Effector memory CD8-positive, alpha-beta T cell (primary cell): ENCODE results near the gene SNAPC1.

Source experiments
- ATAC-seq: fragments of 150-1000 bp; cut with Tn5 transposase; replicated peaks from 2 replicates; pipeline ENCODE4 v1.10.0; 2021; ENCODE audit warnings: mild to moderate bottlenecking, moderate library complexity
- DNase-seq, 3 experiments: peaks; one replicate each; pipeline ENCODE4 v3.0.0; 2021
- H3K27ac Mint-ChIP-seq, 2 donors: one replicate each; pipeline ENCODE4 v1.8.0; 2022; ENCODE audit warnings: mild to moderate bottlenecking in 2 of 2, mixed read lengths in 2 of 2, moderate library complexity in 2 of 2
- H3K27me3 Mint-ChIP-seq, 2 donors: one replicate each; pipeline ENCODE4 v1.8.0; 2022; ENCODE audit warnings: mixed read lengths in 2 of 2
- H3K36me3 Mint-ChIP-seq: one replicate; pipeline ENCODE4 v1.8.0; 2022; ENCODE audit warnings: mild to moderate bottlenecking, moderate library complexity, mixed read lengths; ENCODE audit not compliant: insufficient read depth
- H3K4me1 Mint-ChIP-seq, 2 donors: one replicate each; pipeline ENCODE4 v1.8.0; 2022; ENCODE audit warnings: low read depth in 2 of 2, mixed read lengths in 2 of 2
- H3K4me3 Mint-ChIP-seq, 2 donors: one replicate each; pipeline ENCODE4 v1.8.0; 2022; ENCODE audit warnings: mild to moderate bottlenecking in 2 of 2, mixed read lengths in 2 of 2, moderate library complexity in 2 of 2
- H3K9me3 Mint-ChIP-seq, 2 donors: one replicate each; pipeline ENCODE4 v1.8.0; 2022; ENCODE audit warnings: mixed read lengths in 2 of 2
- total RNA-seq, 9 experiments: gene quantifications; one replicate each; lab custom pipeline; 2026; lab: John Stamatoyannopoulos, UW

SNAPC1 gene, protein sequence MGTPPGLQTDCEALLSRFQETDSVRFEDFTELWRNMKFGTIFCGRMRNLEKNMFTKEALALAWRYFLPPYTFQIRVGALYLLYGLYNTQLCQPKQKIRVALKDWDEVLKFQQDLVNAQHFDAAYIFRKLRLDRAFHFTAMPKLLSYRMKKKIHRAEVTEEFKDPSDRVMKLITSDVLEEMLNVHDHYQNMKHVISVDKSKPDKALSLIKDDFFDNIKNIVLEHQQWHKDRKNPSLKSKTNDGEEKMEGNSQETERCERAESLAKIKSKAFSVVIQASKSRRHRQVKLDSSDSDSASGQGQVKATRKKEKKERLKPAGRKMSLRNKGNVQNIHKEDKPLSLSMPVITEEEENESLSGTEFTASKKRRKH
- 3.5 to 15.8 (median 8.7) reads per million in 9 experiments for total RNA-seq

DNA sequence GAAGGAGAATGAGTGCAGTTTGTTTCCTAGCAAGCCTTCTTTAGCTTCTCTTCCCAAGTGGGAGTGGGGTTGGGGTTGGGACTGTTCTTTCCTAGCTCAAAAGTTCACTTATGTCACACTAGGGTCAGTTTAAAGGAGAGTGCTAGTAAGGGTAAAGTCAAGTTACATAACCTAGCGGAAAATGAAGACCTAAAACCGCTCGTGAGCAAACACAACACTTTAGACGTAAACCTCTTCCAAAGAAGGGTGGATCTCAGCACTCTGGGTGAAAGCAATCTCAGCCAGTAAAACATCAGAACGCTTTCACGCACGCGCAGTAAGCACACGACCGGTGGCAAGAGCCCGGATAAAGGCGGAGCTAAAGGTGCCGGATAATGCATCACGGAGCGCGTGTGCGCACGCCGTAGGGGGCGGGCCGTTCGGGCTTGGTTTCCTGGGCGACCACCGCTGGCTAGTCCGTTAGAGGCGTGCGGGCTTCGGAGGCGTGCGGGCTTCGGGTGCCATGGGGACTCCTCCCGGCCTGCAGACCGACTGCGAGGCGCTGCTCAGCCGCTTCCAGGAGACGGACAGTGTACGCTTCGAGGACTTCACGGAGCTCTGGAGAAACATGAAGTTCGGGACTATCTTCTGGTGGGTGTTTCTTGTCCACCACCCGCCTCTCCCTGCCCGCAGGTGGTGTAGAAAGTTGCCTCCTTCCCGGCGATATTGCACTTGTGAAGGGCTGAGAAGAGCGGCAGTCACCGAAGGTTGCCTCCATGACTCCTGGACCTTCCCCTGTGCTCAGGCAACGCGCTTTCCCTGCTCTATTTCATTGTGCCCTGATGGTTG is at the start of gene SNAPC1:
Gene SNAPC1, plus strand, starts transcription at position 462 of the 828 bp plus-strand sequence. Its CDS starts 41 bp downstream, at position 503.
- no peaks in the 10 kb centered on the region for H3K27me3 Mint-ChIP-seq
- ATAC-seq (peak; percentile 95), DNase-seq (peak; percentile 97 to 98 (median 98))
- H3K4me1 Mint-ChIP-seq: peaks cover 21% of the 10 kb centered on the region in 2 donors
- no peaks in the 10 kb centered on the region for H3K9me3 Mint-ChIP-seq
- H3K4me3 Mint-ChIP-seq: peak within 1 kb of the TSS; percentile 92 to 97
- H3K27ac Mint-ChIP-seq: peak within 1 kb of the TSS; percentile 95 to 98
- peaks cover 24% of the 10 kb centered on the region for H3K36me3 Mint-ChIP-seq

DNA sequence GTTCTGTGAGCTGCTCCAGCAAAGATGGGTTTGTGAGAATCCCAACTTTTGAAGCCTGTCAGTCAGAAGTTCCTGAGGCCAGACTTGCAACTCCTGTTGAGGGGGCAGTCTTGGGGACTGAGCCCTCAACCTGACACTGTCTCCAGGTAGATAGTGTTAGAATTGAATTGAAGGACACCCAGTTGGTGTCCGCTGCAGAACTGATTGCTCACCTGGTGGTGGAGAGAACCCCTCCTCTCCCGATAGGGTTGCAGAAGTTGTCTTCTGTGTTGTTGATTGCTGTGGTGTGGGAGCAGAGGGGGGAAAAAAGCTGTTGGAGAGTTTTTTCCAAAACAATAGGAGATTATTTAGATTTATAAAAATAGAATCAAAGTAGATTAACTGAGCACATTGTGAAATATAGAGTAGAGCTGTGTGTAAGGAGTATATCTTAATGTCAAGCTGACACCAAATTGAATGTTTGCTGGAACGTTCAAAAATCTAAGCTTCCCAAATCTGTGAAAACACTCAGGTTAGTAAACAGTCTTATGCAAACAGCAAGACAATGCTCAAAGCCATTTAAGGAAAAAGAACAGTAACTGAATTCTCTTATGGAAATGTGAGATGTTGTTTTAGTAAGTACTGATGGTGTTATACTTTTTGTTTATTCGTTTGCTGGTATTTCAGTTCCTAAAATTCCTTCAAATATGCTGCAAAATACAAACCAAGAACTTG is 48.3 kb upstream of the SNAPC1 start:
- Mint-ChIP-seq H3K4me1 (peaks cover 37 to 74% of the 10 kb centered on the region in 2 donors), H3K36me3 (no peaks in the 10 kb centered on the region)

DNA sequence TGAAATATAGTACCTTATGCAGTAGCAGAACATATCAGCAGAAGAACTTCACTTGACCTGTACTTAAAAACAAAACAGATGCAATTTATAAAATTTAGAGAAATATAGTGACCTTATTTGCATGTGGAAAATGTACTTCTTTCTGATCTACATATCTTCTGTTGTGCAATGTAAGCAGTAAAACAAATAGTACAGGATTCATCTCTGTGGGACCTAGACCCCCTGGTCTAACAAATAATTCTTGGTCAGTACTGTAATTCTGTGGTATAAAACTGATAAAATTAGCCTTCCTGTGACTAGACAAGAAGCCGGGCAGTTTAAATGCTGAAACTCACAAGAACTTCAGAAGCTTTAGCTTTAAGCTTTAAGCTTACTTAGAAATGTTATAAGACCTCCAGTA is 45.3 kb upstream of the SNAPC1 start:
- no peaks in the 10 kb centered on the region for H3K27me3 Mint-ChIP-seq
- no peak overlapping the region for H3K4me3 Mint-ChIP-seq
- DNase-seq (no peak), ATAC-seq (no peak)
- H3K9me3 Mint-ChIP-seq: no peaks in the 10 kb centered on the region
- H3K36me3 Mint-ChIP-seq: peaks cover 12% of the 10 kb centered on the region
- H3K27ac Mint-ChIP-seq: peak overlapping the region in 1 of 2 donors; percentile 35
- H3K4me1 Mint-ChIP-seq: peaks cover 37 to 66% of the 10 kb centered on the region in 2 donors

More for the DNA sequence above, 48.3 kb upstream of the SNAPC1 start:
- no peaks in the 10 kb centered on the region for H3K9me3 Mint-ChIP-seq
- no peaks in the 10 kb centered on the region for H3K27me3 Mint-ChIP-seq
- H3K4me3 Mint-ChIP-seq: no peak overlapping the region
- no peak for DNase-seq
- no peak overlapping the region for H3K27ac Mint-ChIP-seq
- no peak for ATAC-seq

DNA sequence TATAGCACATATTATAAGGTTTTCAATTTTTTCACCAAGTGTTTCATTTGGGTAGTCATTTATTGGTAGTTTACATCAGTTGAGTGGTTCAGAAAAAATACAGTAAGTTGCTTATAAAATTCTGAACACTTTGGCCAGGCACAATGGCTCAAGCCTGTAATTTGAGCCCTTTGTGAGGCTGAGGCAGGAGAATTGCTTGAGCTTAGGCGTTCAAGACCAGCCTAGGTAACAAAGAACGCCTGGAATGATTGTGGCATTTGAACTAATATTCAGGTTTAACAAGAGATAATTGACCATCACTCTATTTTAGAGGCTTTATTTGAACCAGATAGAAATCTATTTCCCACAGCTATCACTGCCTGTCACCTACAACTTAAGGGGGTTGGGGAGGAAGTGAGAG is 44.2 kb upstream of the SNAPC1 start:
- peaks cover 35 to 55% of the 10 kb centered on the region in 2 donors for H3K4me1 Mint-ChIP-seq
- H3K36me3 Mint-ChIP-seq: peaks cover 20% of the 10 kb centered on the region
- H3K9me3 Mint-ChIP-seq: no peaks in the 10 kb centered on the region
- no peak overlapping the region for H3K4me3 Mint-ChIP-seq
- DNase-seq (no peak), ATAC-seq (no peak)
- peak overlapping the region; percentile 0 to 1 for H3K27ac Mint-ChIP-seq
- H3K27me3 Mint-ChIP-seq: no peaks in the 10 kb centered on the region

DNA sequence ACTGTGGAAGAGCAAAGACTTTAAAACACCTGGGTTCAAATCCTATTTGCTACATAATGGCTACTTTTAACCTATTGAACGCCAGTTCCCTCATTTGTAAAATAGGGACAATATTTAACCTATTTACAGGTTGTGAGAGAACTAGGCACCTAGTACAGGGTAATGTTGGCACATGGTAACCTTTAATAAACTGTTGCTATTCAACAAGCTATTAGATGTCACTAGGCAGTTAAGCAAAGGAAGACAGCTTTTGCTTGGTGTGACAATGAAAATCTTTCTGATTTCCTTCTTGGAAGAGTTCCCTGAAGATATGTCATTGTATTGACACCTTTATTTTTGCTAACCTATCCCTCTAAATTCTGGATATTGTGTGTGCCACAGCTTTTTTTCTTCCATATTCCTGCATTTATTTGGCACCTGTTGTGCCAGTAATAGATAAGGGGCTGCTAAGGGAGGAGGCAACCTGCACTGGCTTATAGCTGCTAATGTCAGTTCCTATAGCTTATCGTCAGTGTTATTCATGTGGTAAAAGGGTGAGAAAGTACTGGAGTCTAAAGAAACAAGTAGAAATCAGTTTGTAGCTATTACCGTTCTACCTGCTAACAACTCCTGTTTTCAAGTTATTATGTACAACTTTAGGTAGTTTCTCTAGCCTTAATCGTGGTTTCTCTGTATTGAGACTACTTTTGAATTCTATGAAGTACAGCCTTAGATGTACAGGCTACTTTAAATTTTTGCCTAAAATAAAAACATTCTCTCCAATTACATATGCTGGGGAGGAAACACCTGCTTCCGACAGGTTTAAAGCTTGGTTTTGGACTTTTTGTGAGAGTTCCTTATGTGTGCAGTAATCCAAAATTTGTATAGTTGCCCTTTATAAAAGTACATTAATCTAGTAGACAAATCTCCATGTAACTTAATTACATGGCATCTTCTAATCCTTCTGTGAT is 42.6 kb upstream of the SNAPC1 start:
- Mint-ChIP-seq H3K27me3 (no peaks in the 10 kb centered on the region), H3K36me3 (peaks cover 29% of the 10 kb centered on the region), H3K27ac (peak overlapping the region; percentile 44 to 89), H3K4me3 (peak overlapping the region; percentile 16 to 47), H3K9me3 (no peaks in the 10 kb centered on the region), H3K4me1 (peaks cover 30 to 51% of the 10 kb centered on the region in 2 donors)
- peak; percentile 92 for ATAC-seq
- DNase-seq: no peak

DNA sequence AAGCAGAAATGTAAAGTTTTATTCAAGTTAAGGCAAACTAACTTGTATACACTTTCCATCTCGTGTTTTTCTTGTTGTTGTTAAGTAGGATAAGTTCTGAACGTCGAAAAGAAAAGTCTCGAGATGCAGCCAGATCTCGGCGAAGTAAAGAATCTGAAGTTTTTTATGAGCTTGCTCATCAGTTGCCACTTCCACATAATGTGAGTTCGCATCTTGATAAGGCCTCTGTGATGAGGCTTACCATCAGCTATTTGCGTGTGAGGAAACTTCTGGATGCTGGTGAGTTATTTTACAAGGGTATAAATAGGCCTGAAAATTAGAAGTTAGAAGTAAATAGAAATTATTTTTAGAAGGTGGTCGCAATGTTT is 41.9 kb upstream of the SNAPC1 start:
- H3K27me3 Mint-ChIP-seq: no peaks in the 10 kb centered on the region
- peaks cover 33% of the 10 kb centered on the region for H3K36me3 Mint-ChIP-seq
- H3K27ac Mint-ChIP-seq: peak overlapping the region; percentile 44 to 89
- H3K4me1 Mint-ChIP-seq: peaks cover 34 to 49% of the 10 kb centered on the region in 2 donors
- DNase-seq (no peak), ATAC-seq (no peak)
- peak overlapping the region; percentile 16 to 47 for H3K4me3 Mint-ChIP-seq
- no peaks in the 10 kb centered on the region for H3K9me3 Mint-ChIP-seq

DNA sequence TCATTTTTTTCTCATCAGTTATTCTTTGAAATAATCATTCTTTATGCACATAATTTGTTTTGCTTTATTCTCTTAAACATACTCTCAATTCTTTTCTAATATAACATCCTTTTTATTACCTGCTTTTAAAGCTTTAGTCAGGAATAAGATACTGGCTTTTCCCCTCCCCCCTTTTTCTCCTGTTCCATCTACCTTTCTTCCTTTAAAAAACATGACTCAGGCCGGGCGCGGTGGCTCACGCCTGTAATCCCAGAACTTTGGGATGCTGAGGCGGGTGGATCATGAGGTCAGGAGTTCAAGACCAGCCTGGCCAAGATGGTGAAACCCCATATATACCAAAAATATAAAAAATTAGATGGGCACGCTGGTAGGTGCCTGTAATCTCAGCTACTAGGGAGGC is 41.5 kb upstream of the SNAPC1 start:
- DNase-seq: no peak
- Mint-ChIP-seq H3K9me3 (no peaks in the 10 kb centered on the region), H3K4me1 (peaks cover 31 to 44% of the 10 kb centered on the region in 2 donors), H3K27me3 (no peaks in the 10 kb centered on the region), H3K36me3 (peaks cover 38% of the 10 kb centered on the region), H3K27ac (peak overlapping the region in 1 of 2 donors; percentile 89), H3K4me3 (no peak overlapping the region)
- no peak for ATAC-seq

DNA sequence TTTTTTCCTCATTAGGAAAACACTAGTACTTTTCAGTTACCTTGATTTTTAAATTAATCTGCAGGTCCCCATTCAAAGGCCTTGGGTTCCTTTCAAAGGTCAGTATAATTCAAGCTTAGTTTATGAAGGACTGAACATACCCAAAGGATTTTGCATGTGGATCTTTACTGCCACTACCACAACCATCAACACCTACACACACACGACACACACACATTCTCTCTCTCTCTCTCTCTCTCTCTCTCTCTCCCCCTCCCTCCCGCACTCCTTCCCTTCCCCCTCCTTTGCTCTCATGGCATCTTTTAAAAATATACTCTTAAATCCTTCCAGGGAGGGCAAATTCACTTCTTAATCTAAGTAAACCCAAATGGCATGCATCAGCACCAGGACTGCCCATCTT is 38.1 kb upstream of the SNAPC1 start:
- DNase-seq (no peak), ATAC-seq (no peak)
- Mint-ChIP-seq H3K9me3 (no peaks in the 10 kb centered on the region), H3K4me1 (peaks cover 16 to 20% of the 10 kb centered on the region in 2 donors), H3K27me3 (no peaks in the 10 kb centered on the region), H3K4me3 (no peak overlapping the region), H3K36me3 (peaks cover 70% of the 10 kb centered on the region), H3K27ac (peak overlapping the region in 1 of 2 donors; percentile 15)

DNA sequence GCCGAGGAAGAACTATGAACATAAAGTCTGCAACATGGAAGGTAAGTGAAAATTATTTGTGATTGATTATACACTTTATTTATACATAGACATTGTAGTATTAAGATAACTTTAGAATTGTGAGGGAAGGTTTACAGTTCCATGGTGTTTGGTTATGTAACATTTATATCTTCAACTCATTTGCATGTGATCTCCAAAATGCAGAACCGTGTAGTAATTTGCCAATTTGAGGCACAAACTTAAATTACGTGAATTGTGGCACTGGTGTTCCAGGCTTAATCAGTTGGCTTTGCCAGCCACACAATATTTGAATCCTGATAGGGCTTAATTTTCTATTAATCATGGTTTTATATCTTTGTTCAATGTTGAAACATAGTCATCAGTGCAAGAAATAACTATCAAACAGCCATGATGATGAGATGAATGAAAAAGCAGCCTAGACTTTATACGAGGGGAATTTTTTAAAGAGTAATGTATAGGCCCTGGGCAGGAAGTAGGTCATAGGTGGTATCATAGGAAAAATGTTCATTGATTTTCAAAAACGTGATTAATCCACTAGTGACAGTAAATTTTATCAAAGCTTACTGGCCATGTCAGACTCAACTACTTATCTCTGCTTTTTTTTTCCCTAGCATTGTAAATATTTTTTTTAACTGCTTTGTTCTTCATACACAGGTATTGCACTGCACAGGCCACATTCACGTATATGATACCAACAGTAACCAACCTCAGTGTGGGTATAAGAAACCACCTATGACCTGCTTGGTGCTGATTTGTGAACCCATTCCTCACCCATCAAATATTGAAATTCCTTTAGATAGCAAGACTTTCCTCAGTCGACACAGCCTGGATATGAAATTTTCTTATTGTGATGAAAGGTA is 35.2 kb upstream of the SNAPC1 start:
- ATAC-seq: no peak
- peaks cover 84% of the 10 kb centered on the region for H3K36me3 Mint-ChIP-seq
- H3K27ac Mint-ChIP-seq: peak overlapping the region; percentile 27 to 68
- peaks cover 6 to 14% of the 10 kb centered on the region in 2 donors for H3K4me1 Mint-ChIP-seq
- H3K4me3 Mint-ChIP-seq: no peak overlapping the region
- H3K27me3 Mint-ChIP-seq: no peaks in the 10 kb centered on the region
- no peaks in the 10 kb centered on the region for H3K9me3 Mint-ChIP-seq
- no peak for DNase-seq

DNA sequence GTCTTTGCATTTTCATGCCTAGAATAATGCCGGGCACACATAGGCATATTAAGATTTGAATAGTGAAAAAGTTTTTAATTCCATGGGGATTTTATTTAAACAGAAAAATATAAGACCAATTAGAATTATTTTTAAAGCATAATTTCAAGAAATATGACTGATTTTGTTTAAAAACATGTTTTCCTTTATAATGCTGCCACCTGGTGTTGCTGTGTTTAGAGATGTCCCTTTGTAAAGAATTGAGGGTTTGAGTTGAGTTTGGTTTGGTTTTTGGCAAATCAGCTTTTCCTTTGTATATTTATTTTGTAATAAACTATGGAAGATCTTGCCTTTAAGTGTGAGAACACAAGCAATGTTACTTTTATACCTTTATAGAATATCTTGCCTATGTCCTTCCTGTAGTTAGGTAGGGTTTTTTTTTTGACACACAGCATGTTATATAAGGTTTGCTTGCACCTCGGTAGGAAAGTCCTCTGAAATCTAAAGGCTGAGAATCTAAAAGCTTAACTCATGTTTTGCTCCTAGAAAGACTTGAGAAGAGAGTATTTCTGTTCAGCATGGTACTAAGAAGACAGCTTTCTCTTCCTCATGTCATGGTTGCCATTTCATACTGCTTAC is 31.4 kb upstream of the SNAPC1 start:
- Mint-ChIP-seq H3K36me3 (peaks cover 92% of the 10 kb centered on the region), H3K4me3 (no peak overlapping the region), H3K4me1 (peaks cover 0 to 10% of the 10 kb centered on the region in 2 donors), H3K27me3 (no peaks in the 10 kb centered on the region), H3K27ac (no peak overlapping the region), H3K9me3 (no peaks in the 10 kb centered on the region)
- peak; percentile 10 for ATAC-seq
- DNase-seq: peak in 1 of 3 experiments; percentile 11

DNA sequence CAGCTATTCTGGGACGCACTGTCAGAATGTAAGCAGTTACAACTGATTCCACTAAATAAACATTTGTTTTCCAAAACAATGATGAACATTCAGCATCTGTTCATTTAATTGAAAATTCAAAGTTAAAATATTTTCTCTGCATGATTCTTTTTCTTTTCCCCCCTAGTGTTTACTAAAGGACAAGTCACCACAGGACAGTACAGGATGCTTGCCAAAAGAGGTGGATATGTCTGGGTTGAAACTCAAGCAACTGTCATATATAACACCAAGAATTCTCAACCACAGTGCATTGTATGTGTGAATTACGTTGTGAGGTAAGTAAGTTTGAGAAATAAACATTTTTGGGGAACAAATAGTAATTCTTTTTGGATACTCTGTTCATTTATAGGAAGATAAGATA is 28.2 kb upstream of the SNAPC1 start:
- H3K4me3 Mint-ChIP-seq: no peak overlapping the region
- peaks cover 0 to 10% of the 10 kb centered on the region in 2 donors for H3K4me1 Mint-ChIP-seq
- peak; percentile 49 for ATAC-seq
- H3K27me3 Mint-ChIP-seq: no peaks in the 10 kb centered on the region
- no peak for DNase-seq
- peaks cover 93% of the 10 kb centered on the region for H3K36me3 Mint-ChIP-seq
- no peaks in the 10 kb centered on the region for H3K9me3 Mint-ChIP-seq
- H3K27ac Mint-ChIP-seq: no peak overlapping the region
